ENCODE results near the gene ITGB5. TPM values are rescaled to one million over a fixed set of nuclear protein-coding genes. Genes with fewer than 3 reads are reported as not detected.
"Not testable (repeated sequence)": the region's sequence is repeated elsewhere in the genome, so short reads cannot be mapped to it uniquely, and the experiment has no call there.

Gene ITGB5
- total and polyA plus RNA-seq, 2 donors (not counting 1 experiment from before 2014, with no cell fraction given), result 99.7 to 196 TPM

GRCh38 chr3:124829178-124829818 lies 57.9 kb downstream of the ITGB5 start:
- H4K20me1 ChIP-seq (ENCODE audit: control insufficient read depth, extremely low read depth, insufficient read depth, low read length), result no peaks in the 10 kb centered on the region
- H3K27ac ChIP-seq (ENCODE audit: insufficient read depth, low read length), result peak overlapping the region; percentile 40
- peaks cover 35% of the 10 kb centered on the region for H3K4me1 ChIP-seq (ENCODE audit: control insufficient read depth, extremely low read depth, insufficient read depth, low read length)

GRCh38 chr3:124827476-124828206 lies 59.5 kb downstream of the ITGB5 start:
- H3K4me3 ChIP-seq (replicated peaks in 1 of 4; ENCODE audit: control extremely low read depth in 1 of 4, insufficient read depth in 1 of 4, low read depth in 3 of 4, low read length in 4 of 4); H3K27me3 ChIP-seq (ENCODE audit: control insufficient read depth, insufficient read depth, low read length); H3K9me3 ChIP-seq (ENCODE audit: control insufficient read depth, insufficient read depth, low read depth, low read length); H2AFZ ChIP-seq (ENCODE audit: low read length); H4K20me1 ChIP-seq (ENCODE audit: control insufficient read depth, extremely low read depth, insufficient read depth, low read length); H3K36me3 ChIP-seq (ENCODE audit: control insufficient read depth, insufficient read depth, low read length); H3K79me2 ChIP-seq (ENCODE audit: control insufficient read depth, insufficient read depth, low read length); H3K27ac ChIP-seq (ENCODE audit: insufficient read depth, low read length); H3K4me2 ChIP-seq (ENCODE audit: extremely low read depth, insufficient read depth, low read length); H3K9ac ChIP-seq (ENCODE audit: insufficient read depth, low read length): not testable (repeated sequence)
- DNase-seq (ENCODE audit: low read depth in 2 of 2), result peak in 1 of 2 donors; percentile 49
- H3K4me1 ChIP-seq (ENCODE audit: control insufficient read depth, extremely low read depth, insufficient read depth, low read length), result peaks cover 24% of the 10 kb centered on the region

More at GRCh38 chr3:124829178-124829818, 57.9 kb downstream of the ITGB5 start:
- Histone ChIP-seq H3K27me3 (ENCODE audit: control insufficient read depth, insufficient read depth, low read length) (no peaks in the 10 kb centered on the region), H3K4me3 (replicated peaks in 1 of 4; ENCODE audit: control extremely low read depth in 1 of 4, insufficient read depth in 1 of 4, low read depth in 3 of 4, low read length in 4 of 4) (no peak overlapping the region), H3K9ac (ENCODE audit: insufficient read depth, low read length) (no peak overlapping the region), H3K4me2 (ENCODE audit: extremely low read depth, insufficient read depth, low read length) (no peak overlapping the region), H3K36me3 (ENCODE audit: control insufficient read depth, insufficient read depth, low read length) (no peaks in the 10 kb centered on the region), H3K79me2 (ENCODE audit: control insufficient read depth, insufficient read depth, low read length) (no peaks in the 10 kb centered on the region), H3K9me3 (ENCODE audit: control insufficient read depth, insufficient read depth, low read depth, low read length) (no peaks in the 10 kb centered on the region), H2AFZ (ENCODE audit: low read length) (no peak overlapping the region)
- no peak for DNase-seq (ENCODE audit: low read depth in 2 of 2)
- TF ChIP-seq EZH2 (IDR thresholded peaks at IDR 0.05; ENCODE audit: low read length, missing control alignments), result no peak
- TF ChIP-seq, protein P1, sequence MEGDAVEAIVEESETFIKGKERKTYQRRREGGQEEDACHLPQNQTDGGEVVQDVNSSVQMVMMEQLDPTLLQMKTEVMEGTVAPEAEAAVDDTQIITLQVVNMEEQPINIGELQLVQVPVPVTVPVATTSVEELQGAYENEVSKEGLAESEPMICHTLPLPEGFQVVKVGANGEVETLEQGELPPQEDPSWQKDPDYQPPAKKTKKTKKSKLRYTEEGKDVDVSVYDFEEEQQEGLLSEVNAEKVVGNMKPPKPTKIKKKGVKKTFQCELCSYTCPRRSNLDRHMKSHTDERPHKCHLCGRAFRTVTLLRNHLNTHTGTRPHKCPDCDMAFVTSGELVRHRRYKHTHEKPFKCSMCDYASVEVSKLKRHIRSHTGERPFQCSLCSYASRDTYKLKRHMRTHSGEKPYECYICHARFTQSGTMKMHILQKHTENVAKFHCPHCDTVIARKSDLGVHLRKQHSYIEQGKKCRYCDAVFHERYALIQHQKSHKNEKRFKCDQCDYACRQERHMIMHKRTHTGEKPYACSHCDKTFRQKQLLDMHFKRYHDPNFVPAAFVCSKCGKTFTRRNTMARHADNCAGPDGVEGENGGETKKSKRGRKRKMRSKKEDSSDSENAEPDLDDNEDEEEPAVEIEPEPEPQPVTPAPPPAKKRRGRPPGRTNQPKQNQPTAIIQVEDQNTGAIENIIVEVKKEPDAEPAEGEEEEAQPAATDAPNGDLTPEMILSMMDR (conservative IDR thresholded peaks at IDR 0.05 in 1 of 2, IDR thresholded peaks at IDR 0.05 in 1 of 2; ENCODE audit: low read depth in 1 of 2, low read length in 2 of 2), result no peak

GRCh38 chr3:124826703-124827102 lies 60.5 kb downstream of the ITGB5 start:
- DNase-seq (ENCODE audit: low read depth in 2 of 2), result peak; percentile 94 to 96
- Histone ChIP-seq H4K20me1 (ENCODE audit: control insufficient read depth, extremely low read depth, insufficient read depth, low read length) (no peaks in the 10 kb centered on the region), H3K4me1 (ENCODE audit: control insufficient read depth, extremely low read depth, insufficient read depth, low read length) (peaks cover 16% of the 10 kb centered on the region), H3K9me3 (ENCODE audit: control insufficient read depth, insufficient read depth, low read depth, low read length) (no peaks in the 10 kb centered on the region), H3K27ac (ENCODE audit: insufficient read depth, low read length) (peak overlapping the region; percentile 31), H3K4me3 (replicated peaks in 1 of 4; ENCODE audit: control extremely low read depth in 1 of 4, insufficient read depth in 1 of 4, low read depth in 3 of 4, low read length in 4 of 4) (no peak overlapping the region), H2AFZ (ENCODE audit: low read length) (no peak overlapping the region), H3K27me3 (ENCODE audit: control insufficient read depth, insufficient read depth, low read length) (no peaks in the 10 kb centered on the region), H3K79me2 (ENCODE audit: control insufficient read depth, insufficient read depth, low read length) (no peaks in the 10 kb centered on the region), H3K36me3 (ENCODE audit: control insufficient read depth, insufficient read depth, low read length) (no peaks in the 10 kb centered on the region), H3K4me2 (ENCODE audit: extremely low read depth, insufficient read depth, low read length) (peak overlapping the region; percentile 4), H3K9ac (ENCODE audit: insufficient read depth, low read length) (no peak overlapping the region)
- no peak for TF ChIP-seq EZH2 (IDR thresholded peaks at IDR 0.05; ENCODE audit: low read length, missing control alignments)
- TF ChIP-seq, protein P1 (conservative IDR thresholded peaks at IDR 0.05 in 1 of 2, IDR thresholded peaks at IDR 0.05 in 1 of 2; ENCODE audit: low read depth in 1 of 2, low read length in 2 of 2), result no peak

All from fibroblast of lung (primary cell).